ENCODE data around the gene OR6C76.
"Not testable (repeated sequence)": the region's sequence is repeated elsewhere in the genome, so short reads cannot be mapped to it uniquely, and the experiment has no call there.

OR6C76 gene

DNA sequence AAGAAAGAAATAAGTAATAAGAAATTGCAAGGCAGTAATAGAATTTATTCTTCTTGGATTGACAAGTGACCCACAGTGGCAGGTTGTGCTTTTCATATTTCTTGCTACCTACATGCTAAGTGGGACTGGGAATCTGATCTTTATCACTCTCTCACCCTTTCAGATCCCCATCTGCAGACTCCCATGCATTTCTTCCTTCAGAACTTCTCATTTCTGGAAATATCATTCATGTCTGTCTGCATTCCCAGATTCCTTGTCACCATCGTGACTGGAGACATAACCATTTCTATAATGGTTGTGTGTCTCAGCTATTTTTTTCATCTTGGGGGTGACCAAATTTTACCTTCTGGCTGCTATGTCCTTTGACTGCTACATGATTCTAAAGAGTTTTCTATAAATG is 29.7 kb upstream of the OR6C76 start:
- Histone ChIP-seq H3K79me2 (ENCODE audit: insufficient read depth, low read length) (no peaks in the 10 kb centered on the region), H3K9me3 (ENCODE audit: insufficient read depth, low read depth, low read length) (no peaks in the 10 kb centered on the region), H3K9me2 (replicated peaks; ENCODE audit: low read depth, low read length) (no peaks in the 10 kb centered on the region), H3K4me1 (ENCODE audit: insufficient read depth, low read length, poor library complexity, severe bottlenecking) (no peaks in the 10 kb centered on the region), H3K9ac (ENCODE audit: low read depth, low read length, poor library complexity, severe bottlenecking) (no peak overlapping the region), H3K36me3 (ENCODE audit: insufficient read depth, low read length) (no peaks in the 10 kb centered on the region), H3K27me3 (ENCODE audit: insufficient read depth, low read length, poor library complexity, severe bottlenecking) (no peaks in the 10 kb centered on the region), H2AFZ (ENCODE audit: low read length) (no peak overlapping the region), H3F3A (ENCODE audit: low read depth) (no peaks in the 10 kb centered on the region), H3K4me3 (ENCODE audit: low read length, poor library complexity, severe bottlenecking) (no peak overlapping the region), H4K20me1 (ENCODE audit: insufficient read depth, low read length, poor library complexity, severe bottlenecking) (no peaks in the 10 kb centered on the region), H3K4me2 (ENCODE audit: low read depth, low read length, poor library complexity, severe bottlenecking) (no peak overlapping the region)
- TF ChIP-seq, protein P1, sequence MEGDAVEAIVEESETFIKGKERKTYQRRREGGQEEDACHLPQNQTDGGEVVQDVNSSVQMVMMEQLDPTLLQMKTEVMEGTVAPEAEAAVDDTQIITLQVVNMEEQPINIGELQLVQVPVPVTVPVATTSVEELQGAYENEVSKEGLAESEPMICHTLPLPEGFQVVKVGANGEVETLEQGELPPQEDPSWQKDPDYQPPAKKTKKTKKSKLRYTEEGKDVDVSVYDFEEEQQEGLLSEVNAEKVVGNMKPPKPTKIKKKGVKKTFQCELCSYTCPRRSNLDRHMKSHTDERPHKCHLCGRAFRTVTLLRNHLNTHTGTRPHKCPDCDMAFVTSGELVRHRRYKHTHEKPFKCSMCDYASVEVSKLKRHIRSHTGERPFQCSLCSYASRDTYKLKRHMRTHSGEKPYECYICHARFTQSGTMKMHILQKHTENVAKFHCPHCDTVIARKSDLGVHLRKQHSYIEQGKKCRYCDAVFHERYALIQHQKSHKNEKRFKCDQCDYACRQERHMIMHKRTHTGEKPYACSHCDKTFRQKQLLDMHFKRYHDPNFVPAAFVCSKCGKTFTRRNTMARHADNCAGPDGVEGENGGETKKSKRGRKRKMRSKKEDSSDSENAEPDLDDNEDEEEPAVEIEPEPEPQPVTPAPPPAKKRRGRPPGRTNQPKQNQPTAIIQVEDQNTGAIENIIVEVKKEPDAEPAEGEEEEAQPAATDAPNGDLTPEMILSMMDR (conservative IDR thresholded peaks at IDR 0.05; ENCODE audit: low read length): no peak
- no peak for TF ChIP-seq EZH2phosphoT487 (IDR thresholded peaks at IDR 0.05; ENCODE audit: borderline replicate concordance)

DNA sequence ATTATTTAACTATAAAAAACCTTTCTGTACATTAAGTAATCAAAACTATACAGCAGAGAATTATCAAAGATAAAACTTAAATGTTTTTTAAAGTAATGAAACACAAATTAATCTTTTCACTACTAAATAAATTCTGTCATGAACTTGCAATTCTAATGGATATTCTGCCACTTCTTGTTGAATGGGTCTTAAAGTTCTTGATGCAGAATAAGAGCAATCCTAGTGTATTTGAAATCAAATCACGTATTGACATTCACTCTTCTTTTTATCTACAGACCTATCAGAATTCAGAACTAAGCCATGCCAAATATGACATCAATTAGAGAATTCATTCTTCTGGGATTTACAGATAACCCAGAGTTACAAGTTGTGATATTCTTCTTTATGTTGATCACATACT is 25.8 kb upstream of the OR6C76 start, which contains the start of gene OR6C65:
TSS of gene OR6C65 (plus strand) at position 301 of the 400 bp plus-strand sequence. CDS start at position 301, 0 bp downstream.
- TF ChIP-seq, protein P1 (conservative IDR thresholded peaks at IDR 0.05; ENCODE audit: low read length): no peak
- no peak for TF ChIP-seq EZH2phosphoT487 (IDR thresholded peaks at IDR 0.05; ENCODE audit: borderline replicate concordance)
- no peaks in the 10 kb centered on the region for H3K79me2 ChIP-seq (ENCODE audit: insufficient read depth, low read length)
- H3K36me3 ChIP-seq (ENCODE audit: insufficient read depth, low read length): no peaks in the 10 kb centered on the region
- no peak within 1 kb of the TSS for H3K4me2 ChIP-seq (ENCODE audit: low read depth, low read length, poor library complexity, severe bottlenecking)
- H2AFZ ChIP-seq (ENCODE audit: low read length): no peak within 1 kb of the TSS
- no peaks in the 10 kb centered on the region for H3K4me1 ChIP-seq (ENCODE audit: insufficient read depth, low read length, poor library complexity, severe bottlenecking)
- no peaks in the 10 kb centered on the region for H3F3A ChIP-seq (ENCODE audit: low read depth)
- no peaks in the 10 kb centered on the region for H3K9me3 ChIP-seq (ENCODE audit: insufficient read depth, low read depth, low read length)
- H3K4me3 ChIP-seq (ENCODE audit: low read length, poor library complexity, severe bottlenecking): no peak within 1 kb of the TSS
- no peaks in the 10 kb centered on the region for H4K20me1 ChIP-seq (ENCODE audit: insufficient read depth, low read length, poor library complexity, severe bottlenecking)
- H3K27me3 ChIP-seq (ENCODE audit: insufficient read depth, low read length, poor library complexity, severe bottlenecking): no peaks in the 10 kb centered on the region
- H3K9me2 ChIP-seq (replicated peaks; ENCODE audit: low read depth, low read length): no peaks in the 10 kb centered on the region
- H3K9ac ChIP-seq (ENCODE audit: low read depth, low read length, poor library complexity, severe bottlenecking): no peak within 1 kb of the TSS

DNA sequence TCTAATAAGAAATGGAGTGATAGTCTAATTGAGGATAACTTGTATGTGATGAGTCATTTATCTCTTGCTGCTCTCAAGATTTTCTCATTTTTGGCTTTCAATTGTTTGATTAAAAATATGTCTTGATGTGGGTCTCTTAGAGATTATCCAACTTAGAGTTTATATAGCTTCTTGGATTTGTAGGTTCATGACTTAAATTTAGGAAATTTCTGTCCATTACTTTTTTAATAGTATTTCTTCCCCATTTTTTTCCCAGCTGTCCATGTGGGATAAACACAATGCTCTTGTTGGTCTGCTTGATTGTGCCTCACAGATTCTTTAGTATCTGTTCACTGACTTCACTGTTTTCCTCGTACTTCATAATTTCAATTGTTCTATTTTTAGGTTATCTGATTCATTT is 18.2 kb upstream of the OR6C76 start:
- Histone ChIP-seq H3F3A (ENCODE audit: low read depth) (no peaks in the 10 kb centered on the region), H3K4me2 (ENCODE audit: low read depth, low read length, poor library complexity, severe bottlenecking) (no peak overlapping the region), H3K9me2 (replicated peaks; ENCODE audit: low read depth, low read length) (no peaks in the 10 kb centered on the region), H2AFZ (ENCODE audit: low read length) (no peak overlapping the region), H3K4me1 (ENCODE audit: insufficient read depth, low read length, poor library complexity, severe bottlenecking) (no peaks in the 10 kb centered on the region), H3K9me3 (ENCODE audit: insufficient read depth, low read depth, low read length) (no peaks in the 10 kb centered on the region), H4K20me1 (ENCODE audit: insufficient read depth, low read length, poor library complexity, severe bottlenecking) (no peaks in the 10 kb centered on the region), H3K79me2 (ENCODE audit: insufficient read depth, low read length) (no peaks in the 10 kb centered on the region), H3K9ac (ENCODE audit: low read depth, low read length, poor library complexity, severe bottlenecking) (no peak overlapping the region), H3K4me3 (ENCODE audit: low read length, poor library complexity, severe bottlenecking) (no peak overlapping the region), H3K27me3 (ENCODE audit: insufficient read depth, low read length, poor library complexity, severe bottlenecking) (no peaks in the 10 kb centered on the region), H3K36me3 (ENCODE audit: insufficient read depth, low read length) (no peaks in the 10 kb centered on the region)
- no peak for TF ChIP-seq EZH2phosphoT487 (IDR thresholded peaks at IDR 0.05; ENCODE audit: borderline replicate concordance)
- TF ChIP-seq, protein P1 (conservative IDR thresholded peaks at IDR 0.05; ENCODE audit: low read length): no peak

DNA sequence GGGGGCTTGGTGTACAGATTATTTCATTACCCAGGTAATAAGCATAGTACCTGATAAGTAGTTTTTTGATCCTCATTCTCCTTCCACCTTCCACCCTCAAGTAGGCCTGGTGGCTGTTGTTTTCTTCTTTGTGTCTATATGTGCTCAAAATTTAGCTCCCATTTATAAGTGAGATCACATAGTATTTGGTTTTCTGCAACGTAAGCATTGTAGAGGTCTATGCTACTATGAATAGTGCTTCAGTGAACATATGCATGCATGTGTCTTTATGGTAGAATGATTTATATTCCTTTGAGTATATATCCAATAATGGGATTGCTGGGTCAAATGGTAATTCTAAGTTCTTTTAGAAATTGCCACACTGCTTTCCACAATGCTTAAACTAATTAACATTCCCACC is 16.9 kb upstream of the OR6C76 start:
- H3K79me2 ChIP-seq (ENCODE audit: insufficient read depth, low read length); H3K9me3 ChIP-seq (ENCODE audit: insufficient read depth, low read depth, low read length); H3K27me3 ChIP-seq (ENCODE audit: insufficient read depth, low read length, poor library complexity, severe bottlenecking); H4K20me1 ChIP-seq (ENCODE audit: insufficient read depth, low read length, poor library complexity, severe bottlenecking); H3K36me3 ChIP-seq (ENCODE audit: insufficient read depth, low read length); H3K4me3 ChIP-seq (ENCODE audit: low read length, poor library complexity, severe bottlenecking); H3K4me1 ChIP-seq (ENCODE audit: insufficient read depth, low read length, poor library complexity, severe bottlenecking); H3F3A ChIP-seq (ENCODE audit: low read depth); H3K9ac ChIP-seq (ENCODE audit: low read depth, low read length, poor library complexity, severe bottlenecking); H2AFZ ChIP-seq (ENCODE audit: low read length); H3K4me2 ChIP-seq (ENCODE audit: low read depth, low read length, poor library complexity, severe bottlenecking); H3K9me2 ChIP-seq (replicated peaks; ENCODE audit: low read depth, low read length): not testable (repeated sequence)

DNA sequence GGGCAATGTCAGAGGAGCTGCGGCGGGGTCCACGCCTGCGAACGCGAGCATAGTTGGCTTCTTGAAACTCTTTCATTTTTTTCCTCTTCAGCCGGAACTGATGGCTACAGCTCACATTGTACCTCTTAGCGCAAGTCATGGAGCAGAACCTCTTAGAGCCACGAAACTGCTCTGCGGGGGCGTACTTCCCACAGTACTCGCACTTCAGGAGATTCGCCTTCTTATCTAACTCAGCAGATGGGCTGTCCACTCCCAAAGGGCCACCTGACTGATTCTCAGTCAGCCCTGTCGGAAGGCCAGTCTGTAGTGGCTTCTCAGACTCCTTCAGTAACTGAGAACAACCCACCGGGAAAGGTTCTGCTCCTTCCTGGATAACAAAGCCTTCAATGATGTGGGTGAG is 13.9 kb upstream of the OR6C76 start:
- not testable (repeated sequence) for H2AFZ ChIP-seq (ENCODE audit: low read length)

More for the DNA sequence above, 13.9 kb upstream of the OR6C76 start:
- not testable (repeated sequence) for H3K9me3 ChIP-seq (ENCODE audit: insufficient read depth, low read depth, low read length); H3K9ac ChIP-seq (ENCODE audit: low read depth, low read length, poor library complexity, severe bottlenecking); H3K36me3 ChIP-seq (ENCODE audit: insufficient read depth, low read length); H3K79me2 ChIP-seq (ENCODE audit: insufficient read depth, low read length); H3K9me2 ChIP-seq (replicated peaks; ENCODE audit: low read depth, low read length); H3K4me2 ChIP-seq (ENCODE audit: low read depth, low read length, poor library complexity, severe bottlenecking); H3K4me1 ChIP-seq (ENCODE audit: insufficient read depth, low read length, poor library complexity, severe bottlenecking); H3F3A ChIP-seq (ENCODE audit: low read depth); H3K27me3 ChIP-seq (ENCODE audit: insufficient read depth, low read length, poor library complexity, severe bottlenecking); H4K20me1 ChIP-seq (ENCODE audit: insufficient read depth, low read length, poor library complexity, severe bottlenecking); H3K4me3 ChIP-seq (ENCODE audit: low read length, poor library complexity, severe bottlenecking)
